ENCODE measurements around the gene MAJIN.

Gene MAJIN

GRCh38 chr11:64891215-64891848 lies 80.6 kb downstream of the MAJIN start:
- no peak for DNase-seq

GRCh38 chr11:64890522-64890939 lies 81.4 kb downstream of the MAJIN start:
- DNase-seq = no peak

- DNase-seq = peak; percentile 40
These were observed 83.0 kb downstream of the MAJIN start for GRCh38 chr11:64888729-64889511.

- no peak for DNase-seq
These were observed 83.5 kb downstream of the MAJIN start for GRCh38 chr11:64888406-64888728.

Data from 8988T (cell line).